Endodermal cell (in vitro differentiated cells): ENCODE data around the gene TEX2. TPM values are rescaled to one million over a fixed set of nuclear protein-coding genes. Genes with fewer than 3 reads are reported as not detected.

Experiments
- DNase-seq: peaks from one replicate; pipeline ENCODE4 v3.0.0-alpha.2; 2017
- H3K27ac ChIP-seq: 2 replicates; pipeline ENCODE4 v1.5.1; 2013; ENCODE audit warnings: mild to moderate bottlenecking, low read depth, low read length, moderate library complexity
- H3K27me3 ChIP-seq: 2 replicates; pipeline ENCODE4 v1.6.1; 2013; ENCODE audit warnings: mild to moderate bottlenecking, low read length, moderate library complexity; ENCODE audit not compliant: insufficient read depth, control insufficient read depth, poor library complexity, severe bottlenecking
- H3K36me3 ChIP-seq: 2 replicates; pipeline ENCODE4 v1.7.0; 2013; ENCODE audit warnings: mild to moderate bottlenecking, low read length, moderate library complexity; ENCODE audit not compliant: control insufficient read depth, insufficient read depth
- H3K4me1 ChIP-seq: one replicate; pipeline ENCODE4 v1.7.0; 2013; ENCODE audit warnings: low read length; ENCODE audit not compliant: control insufficient read depth, insufficient read depth
- H3K4me3 ChIP-seq: 2 replicates; pipeline ENCODE4 v1.5.1; 2013; ENCODE audit warnings: mild to moderate bottlenecking, low read length, moderate library complexity
- H3K9ac ChIP-seq: 2 replicates; pipeline ENCODE4 v1.6.1; 2013; ENCODE audit warnings: mild to moderate bottlenecking, low read length, moderate library complexity; ENCODE audit not compliant: poor library complexity, severe bottlenecking; ENCODE audit errors: extremely low read depth
- H3K9me3 ChIP-seq: 2 replicates; pipeline ENCODE4 v1.6.1; 2013; ENCODE audit warnings: mild to moderate bottlenecking, low read length, moderate library complexity; ENCODE audit not compliant: control insufficient read depth
- H3K27ac Mint-ChIP-seq: 2 replicates; pipeline ENCODE4 v1.8.0; 2020; ENCODE audit warnings: mixed read lengths
- H3K27me3 Mint-ChIP-seq: 2 replicates; pipeline ENCODE4 v1.8.0; 2021; ENCODE audit warnings: mild to moderate bottlenecking, mixed read lengths; ENCODE audit not compliant: insufficient read depth
- H3K36me3 Mint-ChIP-seq: 2 replicates; pipeline ENCODE4 v1.8.0; 2020; ENCODE audit warnings: low read depth, mixed read lengths
- H3K4me1 Mint-ChIP-seq: 2 replicates; pipeline ENCODE4 v1.8.0; 2020; ENCODE audit warnings: mixed read lengths
- H3K4me3 Mint-ChIP-seq: 2 replicates; pipeline ENCODE4 v1.8.0; 2020; ENCODE audit warnings: mild to moderate bottlenecking, moderate library complexity, mixed read lengths
- H3K9me3 Mint-ChIP-seq: 2 replicates; pipeline ENCODE4 v1.8.0; 2020; ENCODE audit warnings: mild to moderate bottlenecking, mixed read lengths
- CTCF ChIP-seq: fragments of 200-600 bp; sonication (generic); conservative IDR thresholded peaks from 2 replicates; pipeline ENCODE4 v1.5.0; 2021; ENCODE audit warnings: antibody characterized with exemption, mild to moderate bottlenecking
- WGBS, 2 experiments: methylation state at CpG; one replicate each; pipeline versions ENCODE4 v1.1.5 to v1.1.7; 2013; ENCODE audit warnings: missing lambda C conversion rate in 2 of 2, mixed read lengths in 1 of 2; ENCODE audit not compliant: insufficient coverage in 1 of 2, insufficient read length in 1 of 2; 5-methylcytosine and 5-hydroxymethylcytosine counted together
- total RNA-seq, 2 donors: library from RNA; stranded (reverse); fragmentation: NEBNext Ultra II Directional in 1 of 2; extraction: Animal tissue kit (Norgen Biotek cat#: 25700) in 1 of 2; gene quantifications; 2 replicates in 1 of 2; 3 replicates in 1 of 2; pipeline ENCODE4 v1.2.1, GENCODE V29; 2021

Gene TEX2
- total RNA-seq, 2 donors from 2014 or later: 11.6 to 13.1 TPM

DNA sequence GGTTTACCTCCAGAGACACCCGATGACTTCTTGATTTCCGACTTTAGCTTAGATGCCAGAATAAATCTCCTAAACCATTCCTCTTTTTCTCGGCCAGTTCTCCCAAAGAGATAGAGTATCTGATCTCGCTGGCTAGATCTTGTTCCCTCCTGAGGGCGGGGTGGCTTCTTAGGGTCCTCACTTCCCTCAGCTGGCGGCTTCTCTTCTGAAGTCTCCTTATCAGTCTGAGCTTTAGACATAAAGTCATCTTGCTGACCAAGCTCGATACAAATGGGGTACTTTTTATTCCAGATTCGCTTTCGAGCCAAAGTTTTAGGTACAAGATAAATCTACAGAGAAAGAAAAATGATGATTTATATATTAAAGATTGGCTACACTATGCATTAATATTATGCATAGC lies 69.5 kb downstream of the TEX2 start:
- H3K9ac ChIP-seq: no peak overlapping the region
- H3K9me3 Mint-ChIP-seq: peaks cover 16% of the 10 kb centered on the region
- WGBS, 2 experiments: 77 to 88% methylated on average over 5 to 9 of the region's 9 CpGs
- no peaks in the 10 kb centered on the region for H3K27me3 ChIP-seq
- H3K27ac ChIP-seq: no peak overlapping the region
- no peaks in the 10 kb centered on the region for H3K4me1 ChIP-seq
- TF ChIP-seq CTCF: no peak
- H3K4me1 Mint-ChIP-seq: no peaks in the 10 kb centered on the region
- H3K27me3 Mint-ChIP-seq: no peaks in the 10 kb centered on the region
- H3K4me3 Mint-ChIP-seq: no peak overlapping the region
- no peaks in the 10 kb centered on the region for H3K36me3 ChIP-seq
- H3K27ac Mint-ChIP-seq: no peak overlapping the region
- peaks cover 17% of the 10 kb centered on the region for H3K36me3 Mint-ChIP-seq
- peaks cover 6% of the 10 kb centered on the region for H3K9me3 ChIP-seq
- DNase-seq: no peak
- H3K4me3 ChIP-seq: no peak overlapping the region

GRCh38 chr17:64192589-64192988 lies 70.5 kb downstream of the TEX2 start:
- no peak overlapping the region for H3K9ac ChIP-seq
- no peak for DNase-seq

DNA sequence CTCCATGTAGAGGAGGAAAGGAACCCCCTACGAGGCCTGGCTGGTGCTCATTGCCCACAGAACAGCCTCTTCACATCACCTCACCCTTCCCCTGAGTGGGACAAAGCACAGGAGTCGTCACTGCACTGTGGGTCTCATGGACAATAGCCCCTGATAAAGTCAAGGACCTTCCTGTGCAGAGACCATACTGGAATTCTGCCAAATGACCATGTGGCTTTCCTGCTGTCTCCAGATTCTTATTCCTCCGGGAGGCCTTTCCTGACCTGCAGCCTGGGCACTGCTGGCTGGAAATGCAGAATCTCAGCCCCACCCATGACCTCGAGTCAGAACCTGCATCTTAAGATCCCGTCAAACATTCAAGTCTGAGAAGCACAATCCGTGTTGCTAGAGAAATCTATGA lies 72.6 kb downstream of the TEX2 start:
- H3K4me1 ChIP-seq: no peaks in the 10 kb centered on the region
- H3K27me3 Mint-ChIP-seq: no peaks in the 10 kb centered on the region
- 89 to 93% methylated on average over 4 to 6 of the region's 6 CpGs for WGBS, 2 experiments
- H3K4me1 Mint-ChIP-seq: peaks cover 4% of the 10 kb centered on the region
- peaks cover 32% of the 10 kb centered on the region for H3K36me3 Mint-ChIP-seq
- peaks cover 10% of the 10 kb centered on the region for H3K9me3 Mint-ChIP-seq
- H3K27ac Mint-ChIP-seq: no peak overlapping the region
- TF ChIP-seq CTCF: no peak
- no peak overlapping the region for H3K27ac ChIP-seq
- no peak for DNase-seq
- H3K27me3 ChIP-seq: no peaks in the 10 kb centered on the region
- H3K4me3 Mint-ChIP-seq: no peak overlapping the region
- H3K4me3 ChIP-seq: no peak overlapping the region
- H3K9me3 ChIP-seq: no peaks in the 10 kb centered on the region
- H3K9ac ChIP-seq: no peak overlapping the region
- H3K36me3 ChIP-seq: no peaks in the 10 kb centered on the region

More at GRCh38 chr17:64192589-64192988, 70.5 kb downstream of the TEX2 start:
- Histone ChIP-seq H3K36me3 (no peaks in the 10 kb centered on the region), H3K9me3 (peaks cover 3% of the 10 kb centered on the region), H3K27me3 (no peaks in the 10 kb centered on the region), H3K27ac (no peak overlapping the region), H3K4me1 (no peaks in the 10 kb centered on the region), H3K4me3 (no peak overlapping the region)
- Mint-ChIP-seq H3K27ac (no peak overlapping the region), H3K4me3 (no peak overlapping the region), H3K27me3 (no peaks in the 10 kb centered on the region), H3K9me3 (peaks cover 16% of the 10 kb centered on the region), H3K4me1 (no peaks in the 10 kb centered on the region), H3K36me3 (peaks cover 23% of the 10 kb centered on the region)
- WGBS, 2 experiments: 73 to 83% methylated on average over 2 to 3 of the region's 3 CpGs
- no peak for TF ChIP-seq CTCF
